Stimulated activated CD4-positive, alpha-beta T cell treated with anti-CD3 and anti-CD28 coated beads, Interleukin-1b, Interleukin-23, amount 100 ng/mL, for 1 hour (primary cell): ENCODE measurements around the gene GOLT1B.
"Not testable (repeated sequence)": the region's sequence is repeated elsewhere in the genome, so short reads cannot be mapped to it uniquely, and the experiment has no call there.

Experiments
- DNase-seq, 2 donors: peaks; one replicate each; pipeline ENCODE4 v3.0.0-alpha.2; 2020; ENCODE audit warnings: low read depth in 2 of 2

GOLT1B gene

GRCh38 chr12:21501258-21502163, at the start of gene GOLT1B, which contains the start of gene RECQL:
Gene GOLT1B (plus strand): TSS chr12:21501789. CDS start chr12:21501924, 135 bp downstream.
Gene RECQL (minus strand): TSS chr12:21501635. CDS start chr12:21499570, 2,065 bp downstream.
- DNase-seq, result peak; percentile 62 to 71

- DNase-seq, result no peak
These were observed 48.2 kb upstream of the GOLT1B start for GRCh38 chr12:21453312-21453852.

- no peak for DNase-seq
These were observed 45.3 kb upstream of the GOLT1B start for GRCh38 chr12:21456291-21456780.

GRCh38 chr12:21459474-21459873, 42.1 kb upstream of the GOLT1B start:
- DNase-seq, result no peak

GRCh38 chr12:21467334-21467733, 34.3 kb upstream of the GOLT1B start:
- DNase-seq, result not testable (repeated sequence)

GRCh38 chr12:21471294-21471693, 30.3 kb upstream of the GOLT1B start:
- no peak for DNase-seq

- no peak for DNase-seq
These were observed 29.3 kb upstream of the GOLT1B start for GRCh38 chr12:21472197-21472823.

GRCh38 chr12:21475552-21475951, 26.0 kb upstream of the GOLT1B start:
- no peak for DNase-seq

GRCh38 chr12:21476949-21477348, 24.6 kb upstream of the GOLT1B start:
- no peak for DNase-seq

GRCh38 chr12:21478756-21479455, 22.7 kb upstream of the GOLT1B start:
- DNase-seq, result no peak

GRCh38 chr12:21483531-21483930, 18.1 kb upstream of the GOLT1B start:
- no peak for DNase-seq

- DNase-seq, result no peak
These were observed 15.6 kb upstream of the GOLT1B start for GRCh38 chr12:21485998-21486397.

GRCh38 chr12:21499765-21500164, 1.8 kb upstream of the GOLT1B start:
- DNase-seq, result no peak

- DNase-seq, result no peak
These were observed 767 bp upstream of the GOLT1B start for GRCh38 chr12:21500786-21501257.

- peak in 1 of 2 donors; percentile 4 for DNase-seq
These were observed 541 bp downstream of the GOLT1B start for GRCh38 chr12:21502164-21502496.

GRCh38 chr12:21502872-21503271, 1.3 kb downstream of the GOLT1B start:
- DNase-seq, result no peak

GRCh38 chr12:21505888-21506287, 4.3 kb downstream of the GOLT1B start:
- no peak for DNase-seq

- DNase-seq, result no peak
These were observed 6.3 kb downstream of the GOLT1B start for GRCh38 chr12:21507849-21508248.

- DNase-seq, result no peak
These were observed 8.2 kb downstream of the GOLT1B start for GRCh38 chr12:21509768-21510167.

- no peak for DNase-seq
These were observed 14.7 kb downstream of the GOLT1B start for GRCh38 chr12:21516281-21516680.

- DNase-seq, result no peak
These were observed 16.9 kb downstream of the GOLT1B start for GRCh38 chr12:21518451-21518850.

- no peak for DNase-seq
These were observed 20.0 kb downstream of the GOLT1B start for GRCh38 chr12:21521541-21521940.
